ENCODE data around the gene AFDN. TPM values are rescaled to one million over a fixed set of nuclear protein-coding genes. Genes with fewer than 3 reads are reported as not detected.

Gene AFDN
- total RNA-seq, 4 donors from 2014 or later, result 196 to 311 (median 224) TPM

GRCh38 chr6:167787896-167788562 is 38.7 kb upstream of the AFDN start:
- no peak overlapping the region for H3K27ac ChIP-seq
- intact Hi-C loops (cut with DNase I), result no loop called here
- WGBS, 2 donors, result 95% methylated on average over 23 of the region's 23 CpGs
- H3K36me3 ChIP-seq, result no peaks in the 10 kb centered on the region
- TF ChIP-seq POLR2A (IDR thresholded peaks at IDR 0.05), result no peak
- TF ChIP-seq, protein P1, sequence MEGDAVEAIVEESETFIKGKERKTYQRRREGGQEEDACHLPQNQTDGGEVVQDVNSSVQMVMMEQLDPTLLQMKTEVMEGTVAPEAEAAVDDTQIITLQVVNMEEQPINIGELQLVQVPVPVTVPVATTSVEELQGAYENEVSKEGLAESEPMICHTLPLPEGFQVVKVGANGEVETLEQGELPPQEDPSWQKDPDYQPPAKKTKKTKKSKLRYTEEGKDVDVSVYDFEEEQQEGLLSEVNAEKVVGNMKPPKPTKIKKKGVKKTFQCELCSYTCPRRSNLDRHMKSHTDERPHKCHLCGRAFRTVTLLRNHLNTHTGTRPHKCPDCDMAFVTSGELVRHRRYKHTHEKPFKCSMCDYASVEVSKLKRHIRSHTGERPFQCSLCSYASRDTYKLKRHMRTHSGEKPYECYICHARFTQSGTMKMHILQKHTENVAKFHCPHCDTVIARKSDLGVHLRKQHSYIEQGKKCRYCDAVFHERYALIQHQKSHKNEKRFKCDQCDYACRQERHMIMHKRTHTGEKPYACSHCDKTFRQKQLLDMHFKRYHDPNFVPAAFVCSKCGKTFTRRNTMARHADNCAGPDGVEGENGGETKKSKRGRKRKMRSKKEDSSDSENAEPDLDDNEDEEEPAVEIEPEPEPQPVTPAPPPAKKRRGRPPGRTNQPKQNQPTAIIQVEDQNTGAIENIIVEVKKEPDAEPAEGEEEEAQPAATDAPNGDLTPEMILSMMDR (IDR thresholded peaks at IDR 0.05), result no peak
- peaks cover 0 to 7% of the 10 kb centered on the region in 2 donors for H3K4me1 ChIP-seq
- no peaks in the 10 kb centered on the region for H3K9me3 ChIP-seq
- DNase-seq, result no peak
- no peaks in the 10 kb centered on the region for H3K27me3 ChIP-seq
- H3K4me3 ChIP-seq (replicated peaks in 1 of 3), result no peak overlapping the region

GRCh38 chr6:167788563-167788903 is 38.2 kb upstream of the AFDN start:
- no peak for DNase-seq
- intact Hi-C loops (cut with DNase I), result no loop called here
- H3K4me3 ChIP-seq (replicated peaks in 1 of 3), result no peak overlapping the region
- H3K27ac ChIP-seq, result no peak overlapping the region
- H3K36me3 ChIP-seq, result no peaks in the 10 kb centered on the region
- H3K9me3 ChIP-seq, result no peaks in the 10 kb centered on the region
- TF ChIP-seq POLR2A (IDR thresholded peaks at IDR 0.05), result no peak
- TF ChIP-seq, protein P1 (IDR thresholded peaks at IDR 0.05), result no peak
- peaks cover 0 to 7% of the 10 kb centered on the region in 2 donors for H3K4me1 ChIP-seq
- no peaks in the 10 kb centered on the region for H3K27me3 ChIP-seq
- 86 to 87% methylated on average over 2 of the region's 2 CpGs for WGBS, 2 donors

- WGBS, 2 donors, result 73 to 79% methylated on average over 6 of the region's 6 CpGs
Measured at GRCh38 chr6:167789358-167789757, 37.4 kb upstream of the AFDN start.

DNA sequence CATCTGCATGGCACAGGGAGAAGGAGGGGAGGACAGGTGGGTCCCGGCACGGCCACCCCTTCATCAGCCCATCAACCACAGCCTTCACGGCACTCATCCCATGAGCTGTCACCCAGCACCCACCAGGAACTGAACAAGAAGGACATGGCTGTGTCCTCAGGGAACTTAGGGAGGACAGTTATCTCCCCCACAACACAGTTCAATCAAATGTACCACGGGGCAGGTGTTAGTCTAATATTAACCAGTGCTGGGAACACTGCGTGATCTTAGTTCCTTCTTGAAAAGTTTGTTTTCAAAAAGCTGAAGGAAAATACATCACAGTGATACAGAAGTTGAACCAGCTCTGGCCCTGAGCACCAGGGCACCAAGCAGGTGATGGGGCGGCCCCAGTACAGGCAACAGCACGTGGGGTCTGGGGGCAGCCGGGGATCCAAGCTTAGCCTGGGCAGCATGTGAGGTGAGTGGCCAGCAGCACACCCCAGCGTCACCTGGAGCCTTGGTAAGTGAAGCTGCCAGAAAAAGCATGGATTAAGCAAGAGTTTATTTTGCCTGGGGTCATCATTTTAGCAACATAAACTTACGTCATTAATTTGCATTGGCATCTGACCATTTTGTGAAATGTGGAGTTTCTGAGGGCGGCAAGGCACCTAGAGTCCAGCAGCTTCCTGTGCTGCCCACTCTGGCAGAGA is 35.5 kb upstream of the AFDN start:
- H3K27ac ChIP-seq, result no peak overlapping the region
- H3K9me3 ChIP-seq, result no peaks in the 10 kb centered on the region
- 83 to 88% methylated on average over 11 of the region's 11 CpGs for WGBS, 2 donors
- TF ChIP-seq POLR2A (IDR thresholded peaks at IDR 0.05), result no peak
- TF ChIP-seq, protein P1 (IDR thresholded peaks at IDR 0.05), result no peak
- no peak overlapping the region for H3K4me3 ChIP-seq (replicated peaks in 1 of 3)
- H3K27me3 ChIP-seq, result no peaks in the 10 kb centered on the region
- peaks cover 5 to 12% of the 10 kb centered on the region in 2 donors for H3K4me1 ChIP-seq
- no peak for DNase-seq
- H3K36me3 ChIP-seq, result no peaks in the 10 kb centered on the region
- intact Hi-C loops (cut with DNase I), result no loop called here

More at GRCh38 chr6:167789358-167789757, 37.4 kb upstream of the AFDN start:
- Histone ChIP-seq H3K27ac (no peak overlapping the region), H3K4me3 (replicated peaks in 1 of 3) (no peak overlapping the region), H3K4me1 (peaks cover 0 to 7% of the 10 kb centered on the region in 2 donors), H3K9me3 (no peaks in the 10 kb centered on the region), H3K36me3 (no peaks in the 10 kb centered on the region), H3K27me3 (no peaks in the 10 kb centered on the region)
- DNase-seq, result no peak
- intact Hi-C loops (cut with DNase I), result no loop called here
- TF ChIP-seq, protein P1 (IDR thresholded peaks at IDR 0.05), result no peak
- TF ChIP-seq POLR2A (IDR thresholded peaks at IDR 0.05), result no peak

DNA sequence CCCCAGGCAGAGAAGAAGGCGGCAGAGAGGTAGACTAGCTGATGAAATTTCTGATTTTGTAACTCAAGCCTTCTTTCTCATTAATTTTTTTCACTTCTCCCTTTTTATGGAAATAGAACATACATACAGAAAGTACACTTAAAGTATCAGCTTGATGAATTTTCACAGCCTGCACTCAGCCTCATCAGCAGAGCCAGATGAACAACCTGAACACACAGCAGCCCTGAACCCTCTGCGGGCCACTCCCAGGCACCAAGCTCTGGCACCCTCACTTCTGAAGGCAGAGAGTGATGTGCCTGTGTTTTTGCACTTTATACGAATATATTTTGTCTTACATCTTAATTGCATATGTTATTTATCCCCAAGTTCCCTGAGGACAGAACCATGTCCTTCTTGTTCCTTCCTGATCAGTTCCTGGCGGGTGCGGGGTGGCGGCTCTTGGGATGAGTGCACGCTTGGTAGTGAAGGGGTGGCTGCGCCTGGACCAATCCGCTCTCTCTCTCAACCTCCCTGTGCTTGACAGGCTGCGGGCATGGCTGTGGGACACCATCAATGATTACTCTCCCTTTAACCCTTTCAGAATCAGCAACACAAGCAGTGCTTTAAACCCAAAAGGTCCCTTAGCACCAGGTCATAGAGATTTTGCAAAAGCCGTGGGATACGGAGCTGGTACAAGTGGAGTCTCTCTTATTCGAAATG is 34.8 kb upstream of the AFDN start:
- intact Hi-C loops (cut with DNase I), result no loop called here
- WGBS, 2 donors, result 78 to 85% methylated on average over 13 of the region's 13 CpGs
- DNase-seq, result no peak

More for the DNA sequence above, 34.8 kb upstream of the AFDN start:
- Histone ChIP-seq H3K9me3 (no peaks in the 10 kb centered on the region), H3K4me1 (peaks cover 9 to 14% of the 10 kb centered on the region in 2 donors), H3K36me3 (no peaks in the 10 kb centered on the region), H3K27me3 (no peaks in the 10 kb centered on the region), H3K4me3 (replicated peaks in 1 of 3) (no peak overlapping the region), H3K27ac (no peak overlapping the region)
- TF ChIP-seq, protein P1 (IDR thresholded peaks at IDR 0.05), result no peak
- no peak for TF ChIP-seq POLR2A (IDR thresholded peaks at IDR 0.05)

All from thyroid gland (tissue), 4 donors.